Measurements from ENCODE around the gene ACSS1.

DNA sequence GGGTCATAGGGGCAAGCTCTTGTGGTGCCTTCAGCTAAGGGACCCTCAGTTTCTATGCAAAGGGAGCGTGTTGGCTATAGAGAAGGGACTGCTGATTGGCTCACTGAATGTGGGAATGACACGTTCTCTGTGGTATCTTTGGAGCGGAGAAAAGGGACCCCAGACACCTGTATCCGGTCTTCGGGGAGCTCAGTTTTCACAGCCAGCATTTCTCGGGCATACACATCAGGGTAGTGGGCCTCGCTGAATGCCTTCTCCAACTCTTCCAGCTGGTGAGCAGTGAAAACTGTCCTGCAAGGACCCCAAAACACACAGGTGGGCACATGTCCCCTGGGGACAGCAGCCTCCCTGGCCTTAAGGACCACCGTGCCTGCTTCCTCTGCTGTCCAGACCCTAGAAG, 20.7 kb upstream of the ACSS1 start:
- TF ChIP-seq, protein P1, sequence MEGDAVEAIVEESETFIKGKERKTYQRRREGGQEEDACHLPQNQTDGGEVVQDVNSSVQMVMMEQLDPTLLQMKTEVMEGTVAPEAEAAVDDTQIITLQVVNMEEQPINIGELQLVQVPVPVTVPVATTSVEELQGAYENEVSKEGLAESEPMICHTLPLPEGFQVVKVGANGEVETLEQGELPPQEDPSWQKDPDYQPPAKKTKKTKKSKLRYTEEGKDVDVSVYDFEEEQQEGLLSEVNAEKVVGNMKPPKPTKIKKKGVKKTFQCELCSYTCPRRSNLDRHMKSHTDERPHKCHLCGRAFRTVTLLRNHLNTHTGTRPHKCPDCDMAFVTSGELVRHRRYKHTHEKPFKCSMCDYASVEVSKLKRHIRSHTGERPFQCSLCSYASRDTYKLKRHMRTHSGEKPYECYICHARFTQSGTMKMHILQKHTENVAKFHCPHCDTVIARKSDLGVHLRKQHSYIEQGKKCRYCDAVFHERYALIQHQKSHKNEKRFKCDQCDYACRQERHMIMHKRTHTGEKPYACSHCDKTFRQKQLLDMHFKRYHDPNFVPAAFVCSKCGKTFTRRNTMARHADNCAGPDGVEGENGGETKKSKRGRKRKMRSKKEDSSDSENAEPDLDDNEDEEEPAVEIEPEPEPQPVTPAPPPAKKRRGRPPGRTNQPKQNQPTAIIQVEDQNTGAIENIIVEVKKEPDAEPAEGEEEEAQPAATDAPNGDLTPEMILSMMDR (IDR thresholded peaks at IDR 0.05; ENCODE audit: insufficient read depth, low read length) = no peak
- TF ChIP-seq GABPA (IDR thresholded peaks at IDR 0.05; ENCODE audit: low read depth) (no peak), POLR2AphosphoS5 (IDR thresholded peaks at IDR 0.05; ENCODE audit: low read depth) (no peak), SPI1 (IDR thresholded peaks at IDR 0.05; ENCODE audit: borderline replicate concordance, low read depth) (no peak)
